ENCODE data around the gene BCL6.

The BCL6 gene

DNA sequence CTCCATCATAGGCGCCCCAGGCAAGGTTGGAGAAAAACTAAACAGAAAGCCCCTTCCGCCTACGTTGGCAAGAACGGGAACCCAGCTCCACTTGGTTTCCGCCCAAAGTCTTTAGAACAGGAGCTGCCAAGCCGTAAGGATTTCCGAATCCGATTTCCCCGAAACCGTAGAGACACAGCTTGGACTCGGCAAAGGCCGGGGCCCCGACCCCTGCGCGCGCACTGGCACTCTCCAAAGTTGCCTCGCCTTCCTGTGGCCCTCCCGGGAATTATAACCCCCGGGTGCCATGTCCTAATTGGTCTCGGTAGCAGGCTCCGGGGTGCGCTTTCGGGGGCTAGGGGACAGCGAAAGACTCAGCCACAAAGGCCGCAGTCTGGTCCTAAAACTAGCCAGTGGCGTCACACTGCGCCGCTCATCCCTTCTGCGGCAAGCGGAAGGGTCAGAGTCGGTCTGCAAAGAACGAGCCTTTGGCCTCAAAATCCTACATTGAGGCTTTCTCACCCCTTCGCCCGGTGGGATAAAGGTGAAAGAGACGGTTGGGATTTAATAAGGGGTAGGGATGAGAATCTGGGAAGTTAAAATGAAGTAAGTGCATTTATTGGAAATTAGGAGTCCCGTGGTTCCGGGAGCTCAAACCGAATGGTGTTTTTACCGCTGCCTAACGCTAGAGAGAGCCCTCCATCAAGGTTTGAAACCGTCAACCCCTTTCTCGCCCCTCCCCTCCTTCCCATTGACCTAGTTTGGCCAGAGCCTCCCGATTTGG is 6.8 kb downstream of the BCL6 start:
- TF ChIP-seq EZH2phosphoT487 (IDR thresholded peaks at IDR 0.05; ENCODE audit: borderline replicate concordance, low read length) (no peak), CTCF (IDR thresholded peaks at IDR 0.05; ENCODE audit: low read depth, low read length, poor library complexity, severe bottlenecking) (peak; percentile 58)
- peaks cover 53% of the 10 kb centered on the region for H3K4me1 ChIP-seq (ENCODE audit: control insufficient read depth, low read length)
- peaks cover 100% of the 10 kb centered on the region for H3K36me3 ChIP-seq (ENCODE audit: control insufficient read depth, low read length)
- no peaks in the 10 kb centered on the region for H3K9me3 ChIP-seq (ENCODE audit: control insufficient read depth, insufficient read depth, low read length)
- H3K27ac ChIP-seq (ENCODE audit: low read depth, low read length), result peak overlapping the region; percentile 89
- peaks cover 60% of the 10 kb centered on the region for H4K20me1 ChIP-seq (ENCODE audit: control insufficient read depth, insufficient read depth, low read depth, low read length)
- peaks cover 100% of the 10 kb centered on the region for H3K79me2 ChIP-seq (ENCODE audit: control insufficient read depth, low read length)
- peaks cover 58% of the 10 kb centered on the region for H3F3A ChIP-seq (ENCODE audit: control insufficient read depth, insufficient read depth)
- H3K4me3 ChIP-seq (ENCODE audit: low read length), result peak overlapping the region; percentile 80
- no peaks in the 10 kb centered on the region for H3K9me2 ChIP-seq (replicated peaks; ENCODE audit: control insufficient read depth, low read length)
- no peaks in the 10 kb centered on the region for H3K27me3 ChIP-seq (ENCODE audit: control insufficient read depth, low read length)
- peak overlapping the region; percentile 93 for H3K4me2 ChIP-seq (ENCODE audit: low read length)

GRCh38 chr3:187738071-187738330 is 7.3 kb downstream of the BCL6 start:
- Histone ChIP-seq H3K9me3 (ENCODE audit: control insufficient read depth, insufficient read depth, low read length) (no peaks in the 10 kb centered on the region), H4K20me1 (ENCODE audit: control insufficient read depth, insufficient read depth, low read depth, low read length) (peaks cover 65% of the 10 kb centered on the region), H3F3A (ENCODE audit: control insufficient read depth, insufficient read depth) (peaks cover 59% of the 10 kb centered on the region), H3K4me1 (ENCODE audit: control insufficient read depth, low read length) (peaks cover 53% of the 10 kb centered on the region), H3K27me3 (ENCODE audit: control insufficient read depth, low read length) (no peaks in the 10 kb centered on the region), H3K79me2 (ENCODE audit: control insufficient read depth, low read length) (peaks cover 100% of the 10 kb centered on the region), H3K36me3 (ENCODE audit: control insufficient read depth, low read length) (peaks cover 100% of the 10 kb centered on the region), H3K27ac (ENCODE audit: low read depth, low read length) (peak overlapping the region; percentile 89), H3K9me2 (replicated peaks; ENCODE audit: control insufficient read depth, low read length) (no peaks in the 10 kb centered on the region), H3K4me2 (ENCODE audit: low read length) (peak overlapping the region; percentile 93), H3K4me3 (ENCODE audit: low read length) (peak overlapping the region; percentile 80)
- TF ChIP-seq EZH2phosphoT487 (IDR thresholded peaks at IDR 0.05; ENCODE audit: borderline replicate concordance, low read length), result no peak
- no peak for TF ChIP-seq CTCF (IDR thresholded peaks at IDR 0.05; ENCODE audit: low read depth, low read length, poor library complexity, severe bottlenecking)

DNA sequence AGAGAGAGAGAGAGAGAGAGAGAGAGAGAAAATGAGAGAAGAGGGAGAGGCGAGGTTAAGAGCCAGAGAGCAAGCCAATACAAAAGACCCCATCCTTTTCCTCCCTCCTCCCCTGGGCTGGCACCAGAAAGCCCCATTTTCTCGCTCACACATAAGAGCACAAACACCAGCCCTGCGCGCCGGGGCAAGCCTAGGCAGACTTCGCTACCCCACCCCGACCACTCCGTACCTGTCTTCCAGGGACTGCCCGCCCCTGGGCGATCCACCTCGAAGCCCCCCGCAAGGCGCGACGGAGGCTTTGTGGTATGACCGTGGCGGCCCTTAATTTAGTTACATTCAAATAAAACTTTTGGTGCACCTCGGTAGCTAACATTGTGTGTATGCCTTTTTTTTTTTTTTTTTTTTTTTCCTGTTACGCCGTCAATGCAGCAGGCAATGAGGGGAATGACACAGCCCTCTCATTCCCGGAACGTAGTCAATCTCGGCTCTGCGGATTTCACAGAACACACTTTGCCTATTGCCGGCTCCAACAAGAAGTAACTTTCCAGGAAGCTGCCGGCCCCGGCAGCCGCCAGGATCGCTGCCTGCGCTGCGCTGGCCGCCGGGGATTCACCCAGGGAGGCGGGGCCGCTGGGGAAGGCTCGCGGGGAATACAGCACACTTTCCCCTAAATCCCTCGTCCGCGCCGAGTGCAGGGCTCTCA is 7.7 kb downstream of the BCL6 start:
- H3K4me1 ChIP-seq (ENCODE audit: control insufficient read depth, low read length), result peaks cover 53% of the 10 kb centered on the region
- H3K4me2 ChIP-seq (ENCODE audit: low read length), result peak overlapping the region; percentile 93
- H3K9me3 ChIP-seq (ENCODE audit: control insufficient read depth, insufficient read depth, low read length), result no peaks in the 10 kb centered on the region
- no peak for TF ChIP-seq CTCF (IDR thresholded peaks at IDR 0.05; ENCODE audit: low read depth, low read length, poor library complexity, severe bottlenecking)
- TF ChIP-seq EZH2phosphoT487 (IDR thresholded peaks at IDR 0.05; ENCODE audit: borderline replicate concordance, low read length), result no peak
- peak overlapping the region; percentile 80 for H3K4me3 ChIP-seq (ENCODE audit: low read length)
- no peaks in the 10 kb centered on the region for H3K9me2 ChIP-seq (replicated peaks; ENCODE audit: control insufficient read depth, low read length)
- H3F3A ChIP-seq (ENCODE audit: control insufficient read depth, insufficient read depth), result peaks cover 59% of the 10 kb centered on the region
- H3K27me3 ChIP-seq (ENCODE audit: control insufficient read depth, low read length), result no peaks in the 10 kb centered on the region
- H3K27ac ChIP-seq (ENCODE audit: low read depth, low read length), result peak overlapping the region; percentile 89
- H4K20me1 ChIP-seq (ENCODE audit: control insufficient read depth, insufficient read depth, low read depth, low read length), result peaks cover 69% of the 10 kb centered on the region
- H3K79me2 ChIP-seq (ENCODE audit: control insufficient read depth, low read length), result peaks cover 100% of the 10 kb centered on the region
- peaks cover 100% of the 10 kb centered on the region for H3K36me3 ChIP-seq (ENCODE audit: control insufficient read depth, low read length)
